Mesenchymal stem cell (in vitro differentiated cells and primary cell): ENCODE data around the gene EHF.

Source experiments
- DNase-seq: peaks from one replicate; pipeline ENCODE4 v3.0.0-alpha.2; 2013
- H2AFZ ChIP-seq: one replicate; pipeline ENCODE4 v1.6.1; 2013; ENCODE audit warnings: low read depth, mild to moderate bottlenecking, control low read depth, inconsistent platforms, low read length, moderate library complexity
- H2AK5ac ChIP-seq: 2 replicates; pipeline ENCODE4 v1.6.1; 2013; ENCODE audit warnings: low read length, moderate library complexity, mild to moderate bottlenecking, inconsistent platforms; ENCODE audit not compliant: severe bottlenecking
- H2BK120ac ChIP-seq: one replicate; pipeline ENCODE4 v1.6.1; 2013; ENCODE audit warnings: low read depth, mild to moderate bottlenecking, inconsistent platforms, low read length, moderate library complexity
- H2BK12ac ChIP-seq, 2 experiments: one replicate each; pipeline ENCODE4 v1.6.1; 2013; ENCODE audit warnings: inconsistent platforms in 2 of 2, low read length in 2 of 2, mild to moderate bottlenecking in 2 of 2, moderate library complexity in 2 of 2, control low read depth in 1 of 2
- H2BK15ac ChIP-seq: one replicate; pipeline ENCODE4 v1.6.1; 2013; ENCODE audit warnings: mild to moderate bottlenecking, low read depth, inconsistent platforms; ENCODE audit not compliant: poor library complexity, severe bottlenecking
- H2BK5ac ChIP-seq: 2 replicates; pipeline ENCODE4 v1.6.1; 2013; ENCODE audit warnings: low read depth, mild to moderate bottlenecking, low read length, control low read depth, inconsistent platforms; ENCODE audit not compliant: poor library complexity, severe bottlenecking
- H3K14ac ChIP-seq, 2 experiments: one replicate each; pipeline ENCODE4 v1.6.1; 2013; ENCODE audit warnings: inconsistent platforms in 2 of 2, low read length in 2 of 2, control low read depth in 1 of 2, mild to moderate bottlenecking in 1 of 2, moderate library complexity in 1 of 2
- H3K18ac ChIP-seq, 2 experiments: one replicate each; pipeline ENCODE4 v1.6.1; 2013; ENCODE audit warnings: inconsistent platforms in 2 of 2, low read length in 2 of 2, control low read depth in 1 of 2, low read depth in 1 of 2, mild to moderate bottlenecking in 1 of 2
- H3K23ac ChIP-seq, 2 experiments: one replicate each; pipeline ENCODE4 v1.6.1; 2013; ENCODE audit warnings: inconsistent platforms in 2 of 2, low read length in 2 of 2, mild to moderate bottlenecking in 2 of 2, moderate library complexity in 2 of 2, control low read depth in 1 of 2
- H3K27ac ChIP-seq: 2 replicates; pipeline ENCODE4 v1.5.1; 2013; ENCODE audit warnings: mild to moderate bottlenecking, moderate library complexity, low read length, control low read depth, inconsistent platforms; ENCODE audit not compliant: poor library complexity, severe bottlenecking
- H3K27me3 ChIP-seq, 2 experiments: 2 replicates each; pipeline versions ENCODE4 v1.6.1 to v1.7.0; 2013; ENCODE audit warnings: low read length in 2 of 2, mild to moderate bottlenecking in 2 of 2, moderate library complexity in 2 of 2, control low read depth in 1 of 2, inconsistent platforms in 1 of 2; ENCODE audit not compliant: control insufficient read depth in 1 of 2, insufficient read depth in 1 of 2
- H3K36me3 ChIP-seq, 2 experiments: 2 replicates each; pipeline versions ENCODE4 v1.6.1 to v1.7.0; 2013; ENCODE audit warnings: low read length in 2 of 2, control low read depth in 1 of 2, inconsistent platforms in 1 of 2, low read depth in 1 of 2, mild to moderate bottlenecking in 1 of 2; ENCODE audit not compliant: insufficient read depth in 2 of 2, control insufficient read depth in 1 of 2
- H3K4ac ChIP-seq, 2 experiments: one replicate each; pipeline ENCODE4 v1.6.1; 2013; ENCODE audit warnings: inconsistent platforms in 2 of 2, low read length in 2 of 2, mild to moderate bottlenecking in 2 of 2, moderate library complexity in 2 of 2, control low read depth in 1 of 2, low read depth in 1 of 2
- H3K4me1 ChIP-seq: 2 replicates; pipeline ENCODE4 v1.6.1; 2013; ENCODE audit warnings: low read depth, low read length, control low read depth; ENCODE audit not compliant: control insufficient read depth, insufficient read depth
- H3K4me2 ChIP-seq: 2 replicates; pipeline ENCODE4 v1.6.1; 2013; ENCODE audit warnings: low read length, mild to moderate bottlenecking, inconsistent platforms; ENCODE audit not compliant: poor library complexity, severe bottlenecking
- H3K4me3 ChIP-seq, 2 experiments: 2 replicates each; pipeline versions ENCODE4 v1.5.1 to v1.7.0; 2013; ENCODE audit warnings: low read length in 2 of 2, mild to moderate bottlenecking in 2 of 2, control low read depth in 1 of 2, low read depth in 1 of 2; ENCODE audit not compliant: insufficient read depth in 1 of 2
- H3K79me1 ChIP-seq: replicated peaks from 2 replicates; pipeline ENCODE4 v1.6.1; 2013; ENCODE audit warnings: mild to moderate bottlenecking, control low read depth, low read length, inconsistent platforms; ENCODE audit not compliant: poor library complexity, severe bottlenecking
- H3K9ac ChIP-seq: 2 replicates; pipeline ENCODE4 v1.7.0; 2013; ENCODE audit warnings: mild to moderate bottlenecking, low read length, moderate library complexity
- H3K9me3 ChIP-seq: 2 replicates; pipeline ENCODE4 v1.7.0; 2013; ENCODE audit warnings: mild to moderate bottlenecking, low read length; ENCODE audit not compliant: control insufficient read depth
- H4K8ac ChIP-seq: one replicate; pipeline ENCODE4 v1.6.1; 2013; ENCODE audit warnings: inconsistent platforms, mild to moderate bottlenecking, low read length, moderate library complexity
- H4K91ac ChIP-seq: one replicate; pipeline ENCODE4 v1.6.1; 2013; ENCODE audit warnings: mild to moderate bottlenecking, low read length, inconsistent platforms
- WGBS: methylation state at CpG from one replicate; pipeline ENCODE4 v1.1.7; 2013; ENCODE audit warnings: mixed read lengths; 5-methylcytosine and 5-hydroxymethylcytosine counted together

The EHF gene

GRCh38 chr11:34649597-34649996 lies 28.7 kb downstream of the EHF start:
- 84% methylated on average over 2 of the region's 2 CpGs for WGBS
- no peak overlapping the region for H3K23ac ChIP-seq
- H3K79me1 ChIP-seq = no peaks in the 10 kb centered on the region
- H3K9me3 ChIP-seq = no peaks in the 10 kb centered on the region
- no peak overlapping the region for H2BK120ac ChIP-seq
- no peak overlapping the region for H3K4me3 ChIP-seq
- H3K36me3 ChIP-seq = no peaks in the 10 kb centered on the region
- H3K27me3 ChIP-seq = no peaks in the 10 kb centered on the region
- no peak overlapping the region for H2BK5ac ChIP-seq
- H3K14ac ChIP-seq = no peak overlapping the region
- H3K18ac ChIP-seq = no peak overlapping the region
- H3K4me1 ChIP-seq = peaks cover 9% of the 10 kb centered on the region
- H2AFZ ChIP-seq = no peak overlapping the region
- no peak overlapping the region for H3K9ac ChIP-seq
- H3K4ac ChIP-seq = no peak overlapping the region
- DNase-seq = no peak
- no peak overlapping the region for H3K4me2 ChIP-seq
- H2BK15ac ChIP-seq = no peak overlapping the region
- H3K27ac ChIP-seq = no peak overlapping the region
- no peak overlapping the region for H2BK12ac ChIP-seq
- no peak overlapping the region for H4K8ac ChIP-seq
- H4K91ac ChIP-seq = no peak overlapping the region
- no peak overlapping the region for H2AK5ac ChIP-seq

DNA sequence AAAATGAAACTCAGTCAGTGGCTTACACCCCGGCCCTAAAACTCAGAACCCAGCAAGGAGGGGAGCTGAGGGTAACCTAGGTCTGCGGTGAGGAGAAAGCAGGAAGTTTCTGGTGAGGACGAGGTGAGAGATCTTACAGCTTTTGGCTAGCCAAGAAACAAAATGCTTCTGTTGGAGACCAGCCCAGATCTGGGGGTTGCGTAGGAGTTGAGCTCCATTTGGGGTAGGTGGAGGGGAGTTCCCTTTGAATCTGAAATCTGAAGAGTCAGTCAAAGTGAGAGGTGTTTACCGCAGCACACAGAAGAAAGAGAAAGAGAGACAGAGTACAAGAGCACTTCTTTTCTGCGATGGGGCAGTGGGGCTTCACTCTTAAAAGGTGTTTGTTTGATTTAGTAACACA lies 29.6 kb downstream of the EHF start:
- H3K18ac ChIP-seq = no peak overlapping the region
- no peaks in the 10 kb centered on the region for H3K9me3 ChIP-seq
- no peak overlapping the region for H2BK12ac ChIP-seq
- H2BK5ac ChIP-seq = no peak overlapping the region
- H3K9ac ChIP-seq = no peak overlapping the region
- no peak overlapping the region for H3K14ac ChIP-seq
- H3K23ac ChIP-seq = no peak overlapping the region
- no peak overlapping the region for H3K4ac ChIP-seq
- peaks cover 11% of the 10 kb centered on the region for H3K4me1 ChIP-seq
- 91% methylated on average over 5 of the region's 6 CpGs for WGBS
- H2AK5ac ChIP-seq = peak overlapping the region; percentile 57
- H3K4me2 ChIP-seq = no peak overlapping the region
- H4K8ac ChIP-seq = no peak overlapping the region
- no peaks in the 10 kb centered on the region for H3K36me3 ChIP-seq
- H3K27me3 ChIP-seq = no peaks in the 10 kb centered on the region
- no peak overlapping the region for H3K27ac ChIP-seq
- H4K91ac ChIP-seq = no peak overlapping the region
- no peak for DNase-seq
- H3K4me3 ChIP-seq = no peak overlapping the region
- H3K79me1 ChIP-seq = no peaks in the 10 kb centered on the region
- no peak overlapping the region for H2AFZ ChIP-seq
- H2BK120ac ChIP-seq = no peak overlapping the region
- H2BK15ac ChIP-seq = no peak overlapping the region

- Histone ChIP-seq H3K23ac (no peak overlapping the region), H3K4ac (no peak overlapping the region), H3K4me2 (no peak overlapping the region), H2BK5ac (no peak overlapping the region), H4K8ac (no peak overlapping the region), H3K9ac (no peak overlapping the region), H3K9me3 (no peaks in the 10 kb centered on the region), H3K14ac (no peak overlapping the region), H2AK5ac (no peak overlapping the region), H3K79me1 (no peaks in the 10 kb centered on the region), H2BK12ac (no peak overlapping the region), H4K91ac (no peak overlapping the region), H2BK120ac (no peak overlapping the region), H3K36me3 (no peaks in the 10 kb centered on the region), H2AFZ (no peak overlapping the region), H3K18ac (no peak overlapping the region), H3K27me3 (no peaks in the 10 kb centered on the region), H3K27ac (no peak overlapping the region), H3K4me1 (peaks cover 8% of the 10 kb centered on the region), H3K4me3 (no peak overlapping the region), H2BK15ac (no peak overlapping the region)
- DNase-seq = peak; percentile 13
- 100% methylated on average over 2 of the region's 3 CpGs for WGBS
Measured at GRCh38 chr11:34651551-34651950, 30.7 kb downstream of the EHF start.

DNA sequence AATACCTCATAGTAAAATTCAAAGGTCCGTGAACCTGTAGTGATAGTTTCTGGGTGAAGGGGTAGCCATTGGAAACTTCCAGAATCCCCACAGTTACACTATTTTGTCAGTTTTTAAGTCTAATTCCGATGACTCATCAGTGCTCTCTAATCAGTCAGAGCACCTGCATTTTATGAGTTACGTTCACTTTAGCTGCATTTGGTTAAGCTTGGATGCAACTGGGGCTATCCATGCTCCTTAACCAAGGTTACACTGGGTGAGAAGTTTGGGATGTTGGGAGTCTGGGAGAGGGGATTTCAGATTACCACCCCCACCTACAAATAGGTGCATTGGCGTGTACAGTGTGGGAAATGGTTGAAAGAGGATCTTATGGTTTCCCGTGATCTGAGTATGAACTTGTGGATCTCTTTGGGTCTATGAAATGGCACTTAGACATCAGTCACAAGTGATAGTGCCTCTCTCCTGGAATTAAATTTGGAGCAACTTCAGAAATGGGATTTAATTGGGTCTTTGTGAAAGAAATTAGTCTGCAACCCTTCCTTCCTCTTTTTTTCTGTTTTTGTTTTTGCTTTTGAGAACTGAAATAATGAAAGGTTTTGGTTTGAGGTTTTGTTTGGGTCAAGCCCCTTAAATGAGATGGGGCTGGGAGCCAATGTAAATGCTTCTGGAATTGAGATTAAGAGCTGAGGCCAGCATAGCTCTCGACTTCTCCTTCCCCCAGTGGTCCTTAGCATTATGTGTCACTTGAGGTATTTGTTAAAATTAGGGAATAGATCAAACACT lies 31.5 kb downstream of the EHF start:
- 93% methylated on average over 5 of the region's 6 CpGs for WGBS
- no peak overlapping the region for H2AFZ ChIP-seq

More for the DNA sequence above, 31.5 kb downstream of the EHF start:
- no peak overlapping the region for H3K23ac ChIP-seq
- no peak overlapping the region for H3K4me2 ChIP-seq
- no peak overlapping the region for H2BK12ac ChIP-seq
- H3K27me3 ChIP-seq = no peaks in the 10 kb centered on the region
- H2BK15ac ChIP-seq = peak overlapping the region; percentile 12
- H3K79me1 ChIP-seq = no peaks in the 10 kb centered on the region
- DNase-seq = no peak
- no peak overlapping the region for H3K4me3 ChIP-seq
- no peak overlapping the region for H4K91ac ChIP-seq
- H3K4me1 ChIP-seq = peaks cover 8% of the 10 kb centered on the region
- no peak overlapping the region for H2BK5ac ChIP-seq
- H3K27ac ChIP-seq = no peak overlapping the region
- no peak overlapping the region for H2BK120ac ChIP-seq
- H3K9me3 ChIP-seq = no peaks in the 10 kb centered on the region
- H3K14ac ChIP-seq = no peak overlapping the region
- peak overlapping the region; percentile 37 for H2AK5ac ChIP-seq
- H3K9ac ChIP-seq = no peak overlapping the region
- H4K8ac ChIP-seq = no peak overlapping the region
- H3K18ac ChIP-seq = no peak overlapping the region
- H3K4ac ChIP-seq = no peak overlapping the region
- H3K36me3 ChIP-seq = no peaks in the 10 kb centered on the region
